ENCODE data around the gene GABRG3. TPM values are rescaled to one million over a fixed set of nuclear protein-coding genes. Genes with fewer than 3 reads are reported as not detected.

Gene GABRG3
- total and polyA plus RNA-seq, 2 of the 4 experiments (the other 2 are of a cell fraction), result not detected

DNA sequence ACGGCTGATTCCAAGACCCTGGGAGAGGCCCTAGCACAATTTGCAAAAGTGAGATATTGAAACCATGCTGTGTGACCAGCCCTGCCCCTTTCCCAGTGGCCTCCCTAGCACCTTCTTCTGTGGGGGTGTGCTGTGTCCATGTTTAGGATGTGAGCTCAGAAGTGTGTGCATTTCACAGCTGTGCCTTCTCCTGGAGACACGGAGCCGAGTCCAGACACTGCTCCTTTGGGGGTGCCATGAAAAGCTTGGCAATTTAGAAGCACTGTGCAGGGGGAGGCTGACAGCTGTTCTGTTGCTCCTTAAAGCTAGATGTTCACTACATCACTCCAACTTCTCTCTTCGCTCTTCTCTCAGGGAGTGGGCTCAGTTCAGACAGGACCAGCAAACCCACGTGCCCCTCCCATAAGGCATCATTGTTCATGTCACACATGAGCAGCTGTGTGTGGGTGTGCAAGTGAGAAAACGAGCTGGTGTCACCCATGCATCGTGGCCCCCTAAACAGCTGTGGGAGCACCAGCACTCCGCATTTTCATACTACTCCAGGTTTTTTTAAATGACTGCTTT is 492.6 kb downstream of the GABRG3 start:
- H4K91ac ChIP-seq (ENCODE audit: insufficient read depth, low read depth, low read length), result no peak overlapping the region
- no peak overlapping the region for H3K18ac ChIP-seq (ENCODE audit: low read depth, low read length)
- DNase-seq, result no peak
- no peak overlapping the region for H2BK15ac ChIP-seq (ENCODE audit: low read depth, low read length)
- H3K4me2 ChIP-seq (ENCODE audit: low read depth, low read length), result no peak overlapping the region
- no peak overlapping the region for H3K4me3 ChIP-seq (ENCODE audit: insufficient read depth, low read depth, low read length)
- no peak overlapping the region for H3K9ac ChIP-seq (ENCODE audit: low read depth, low read length)
- no peaks in the 10 kb centered on the region for H3K36me3 ChIP-seq (ENCODE audit: control insufficient read depth, insufficient read depth, low read length)
- WGBS, 2 experiments (ENCODE audit: extremely low coverage in 2 of 2, insufficient read length in 1 of 2), result no CpG with 5 or more reads among the region's 8 CpGs
- CTCF ChIA-PET, result interaction anchor here (0.7 kb wide), 1 partner anchor 37 kb away, joined by 4 read pairs; no protein-coding TSS in a partner anchor
- no TSS peak for BruUV-seq (replicated peaks)
- H4K8ac ChIP-seq (ENCODE audit: low read depth in 2 of 2, low read length in 2 of 2), result no peak overlapping the region
- H3K9me3 ChIP-seq (ENCODE audit: control insufficient read depth, insufficient read depth, low read length), result peaks cover 16% of the 10 kb centered on the region
- no peaks in the 10 kb centered on the region for H3K79me1 ChIP-seq (ENCODE audit: low read depth in 1 of 2, low read length in 2 of 2)
- POLR2A ChIA-PET (ENCODE audit: unreplicated experiment), result no interaction called here
- H2BK120ac ChIP-seq (ENCODE audit: low read depth, low read length), result no peak overlapping the region
- H4K20me1 ChIP-seq (ENCODE audit: insufficient read depth, low read length), result no peaks in the 10 kb centered on the region
- H2AK9ac ChIP-seq (replicated peaks; ENCODE audit: low read depth, low read length, poor library complexity), result no peak overlapping the region
- in situ Hi-C loops (cut with MboI; ENCODE audit: low sequenced_read_pairs), result no loop called here
- TF ChIP-seq RAD21 (IDR thresholded peaks at IDR 0.05; ENCODE audit: low read length) (no peak), BHLHE40 (IDR thresholded peaks at IDR 0.05; ENCODE audit: low read depth, low read length) (no peak), USF2 (IDR thresholded peaks at IDR 0.05; ENCODE audit: low read depth, low read length) (no peak), RFX5 (IDR thresholded peaks at IDR 0.05; ENCODE audit: low read depth, low read length) (no peak), CHD1 (IDR thresholded peaks at IDR 0.05; ENCODE audit: low read depth, low read length) (no peak), CTCF (conservative IDR thresholded peaks at IDR 0.05; ENCODE audit: low read depth, low read length) (no peak), MAZ (IDR thresholded peaks at IDR 0.05; ENCODE audit: borderline replicate concordance, low read depth, low read length) (no peak), MAFK (IDR thresholded peaks at IDR 0.05; ENCODE audit: low read depth, low read length) (no peak), CEBPB (IDR thresholded peaks at IDR 0.05; ENCODE audit: low read depth, low read length) (no peak), FOS (IDR thresholded peaks at IDR 0.05; ENCODE audit: low read depth, low read length) (no peak), NFE2L2 (IDR thresholded peaks at IDR 0.05; ENCODE audit: low read depth, low read length) (no peak), RCOR1 (IDR thresholded peaks at IDR 0.05; ENCODE audit: insufficient replicate concordance, low read length) (no peak), MXI1 (IDR thresholded peaks at IDR 0.05; ENCODE audit: borderline replicate concordance, low read depth, low read length) (no peak), POLR2A (IDR thresholded peaks at IDR 0.05; ENCODE audit: low read depth, low read length) (no peak), SMC3 (IDR thresholded peaks at IDR 0.05; ENCODE audit: low read depth, low read length) (no peak)
- TF ChIP-seq, protein P1, sequence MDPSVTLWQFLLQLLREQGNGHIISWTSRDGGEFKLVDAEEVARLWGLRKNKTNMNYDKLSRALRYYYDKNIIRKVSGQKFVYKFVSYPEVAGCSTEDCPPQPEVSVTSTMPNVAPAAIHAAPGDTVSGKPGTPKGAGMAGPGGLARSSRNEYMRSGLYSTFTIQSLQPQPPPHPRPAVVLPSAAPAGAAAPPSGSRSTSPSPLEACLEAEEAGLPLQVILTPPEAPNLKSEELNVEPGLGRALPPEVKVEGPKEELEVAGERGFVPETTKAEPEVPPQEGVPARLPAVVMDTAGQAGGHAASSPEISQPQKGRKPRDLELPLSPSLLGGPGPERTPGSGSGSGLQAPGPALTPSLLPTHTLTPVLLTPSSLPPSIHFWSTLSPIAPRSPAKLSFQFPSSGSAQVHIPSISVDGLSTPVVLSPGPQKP (IDR thresholded peaks at IDR 0.05; ENCODE audit: borderline replicate concordance, low read depth, low read length), result no peak
- H3K9me1 ChIP-seq (ENCODE audit: insufficient read depth, low read length), result no peaks in the 10 kb centered on the region
- H3K27ac ChIP-seq (ENCODE audit: insufficient read depth, low read length), result no peak overlapping the region
- H3K14ac ChIP-seq (replicated peaks; ENCODE audit: low read depth, low read length), result no peak overlapping the region
- H2AFZ ChIP-seq (replicated peaks; ENCODE audit: low read length, poor library complexity), result no peak overlapping the region
- H3K4ac ChIP-seq (ENCODE audit: low read depth, low read length), result no peak overlapping the region
- intact Hi-C loops (cut with micrococcal nuclease), result no loop called here
- no peak overlapping the region for H4K5ac ChIP-seq (ENCODE audit: low read depth, low read length)
- dilution Hi-C loops (cut with HindIII; ENCODE audit: low sequenced_read_pairs, unreplicated experiment), result no loop called here
- no peak overlapping the region for H3K56ac ChIP-seq (ENCODE audit: extremely low read depth, insufficient read depth, low read length)
- H3K23ac ChIP-seq (ENCODE audit: low read depth, low read length), result no peak overlapping the region
- no peaks in the 10 kb centered on the region for H3K27me3 ChIP-seq (ENCODE audit: control insufficient read depth, insufficient read depth, low read length)
- ATAC-seq (ENCODE audit: low read depth), result no peak
- H2AK5ac ChIP-seq (ENCODE audit: low read depth, low read length), result no peak overlapping the region
- H2BK5ac ChIP-seq (ENCODE audit: low read depth, low read length, poor library complexity, severe bottlenecking), result no peak overlapping the region
- H3K4me1 ChIP-seq (ENCODE audit: control insufficient read depth, insufficient read depth, low read length), result no peaks in the 10 kb centered on the region
- H2BK20ac ChIP-seq (ENCODE audit: low read depth, low read length), result no peak overlapping the region

All from IMR-90 (cell line).